ENCODE results near the gene AKAP6. TPM values are rescaled to one million over a fixed set of nuclear protein-coding genes. Genes with fewer than 3 reads are reported as not detected.

AKAP6 gene
- total RNA-seq, 1 experiment from 2014 or later: 1.1 TPM

- Histone ChIP-seq H4K91ac (ENCODE audit: insufficient read length, low read depth, low read length) (no peak overlapping the region), H2AFZ (ENCODE audit: low read length) (no peak overlapping the region), H2BK20ac (ENCODE audit: low read depth, low read length, poor library complexity, severe bottlenecking) (no peak overlapping the region), H3K14ac (ENCODE audit: insufficient read depth, low read length) (no peak overlapping the region), H3K18ac (ENCODE audit: insufficient read length, low read depth, low read length) (no peak overlapping the region), H4K5ac (ENCODE audit: insufficient read length, low read depth, low read length) (no peak overlapping the region), H3K27me3 (ENCODE audit: insufficient read depth, low read length) (no peaks in the 10 kb centered on the region), H3K4me2 (ENCODE audit: insufficient read depth, insufficient read length, low read length) (no peak overlapping the region), H2BK120ac (ENCODE audit: low read depth, low read length, poor library complexity, severe bottlenecking) (no peak overlapping the region), H3K79me2 (ENCODE audit: insufficient read depth, low read length) (no peaks in the 10 kb centered on the region), H3K9ac (ENCODE audit: extremely low read depth, insufficient read length, low read length) (no peak overlapping the region), H2AK5ac (ENCODE audit: insufficient read length, low read length) (no peak overlapping the region), H3K23me2 (ENCODE audit: insufficient read length, low read depth, low read length, poor library complexity, severe bottlenecking) (no peaks in the 10 kb centered on the region), H3K4me1 (ENCODE audit: insufficient read depth, low read length) (no peaks in the 10 kb centered on the region), H2BK12ac (ENCODE audit: insufficient read length, low read depth, low read length) (no peak overlapping the region), H3K4ac (ENCODE audit: low read depth, low read length) (no peak overlapping the region), H2BK15ac (ENCODE audit: low read depth, low read length) (no peak overlapping the region), H3T11ph (ENCODE audit: low read length) (no peak overlapping the region), H3K27ac (ENCODE audit: insufficient read length, low read depth, low read length) (no peak overlapping the region), H2BK5ac (ENCODE audit: insufficient read length, low read length) (no peak overlapping the region), H3K23ac (ENCODE audit: insufficient read length, low read depth, low read length) (no peak overlapping the region), H3K56ac (ENCODE audit: insufficient read length, low read depth, low read length) (no peak overlapping the region), H4K20me1 (ENCODE audit: control insufficient read depth, insufficient read depth, insufficient read length) (no peaks in the 10 kb centered on the region), H3K9me3 (ENCODE audit: control insufficient read depth, low read depth, low read length) (no peaks in the 10 kb centered on the region), H4K8ac (replicated peaks; ENCODE audit: insufficient read length, low read depth, low read length) (no peak overlapping the region), H3K79me1 (ENCODE audit: insufficient read depth, low read depth, low read length, poor library complexity, severe bottlenecking) (no peaks in the 10 kb centered on the region)
- no peak for DNase-seq
- H3K36me3 Mint-ChIP-seq (ENCODE audit: insufficient read depth in 1 of 3, low read depth in 3 of 3): no peaks in the 10 kb centered on the region
- TF ChIP-seq CTCF (conservative IDR thresholded peaks at IDR 0.05): no peak
- no peak overlapping the region for H3K4me3 Mint-ChIP-seq
- WGBS (ENCODE audit: extremely low coverage, insufficient read length, low lambda C conversion rate): no CpG with 5 or more reads among the region's 1 CpG
- no peaks in the 10 kb centered on the region for H3K9me3 Mint-ChIP-seq
- H3K27ac Mint-ChIP-seq: no peak overlapping the region
- no peaks in the 10 kb centered on the region for H3K4me1 Mint-ChIP-seq
- no peaks in the 10 kb centered on the region for H3K27me3 Mint-ChIP-seq (ENCODE audit: low read depth)
Measured at GRCh38 chr14:32779840-32780239, 450.7 kb downstream of the AKAP6 start.

Data from H9 (cell line).